ENCODE results near the gene TLR8.

GRCh38 chrX:12881914-12882313 lies 24.5 kb upstream of the TLR8 start:
- TF ChIP-seq GATA2 (IDR thresholded peaks at IDR 0.05; ENCODE audit: low read depth, low read length) (no peak), GATA3 (IDR thresholded peaks at IDR 0.05; ENCODE audit: low read depth, low read length) (no peak)
